Measurements from ENCODE around the gene INTS3. TPM values are rescaled to one million over a fixed set of nuclear protein-coding genes. Genes with fewer than 3 reads are reported as not detected.

Gene INTS3
- total RNA-seq, 4 donors from 2014 or later: 16.1 to 28.0 (median 19.9) TPM

GRCh38 chr1:153749408-153750005, 21.7 kb downstream of the INTS3 start:
- ATAC-seq (peak; percentile 78 to 88), DNase-seq (peak; percentile 88 to 93)
- H3K36me3 ChIP-seq: peaks cover 0 to 58% of the 10 kb centered on the region in 2 donors
- intact Hi-C loops (cut with DNase I; ENCODE audit: low total_unique reads) (loop anchor here (1.0 to 10.0 kb wide), 5 partner anchors 22 to 395 kb away; partner anchors contain the start of genes NPR1 and S100A9), in situ Hi-C loops (cut with MboI; ENCODE audit: low sequenced_read_pairs in 4 of 4) (loop anchor here (5.0 to 25.0 kb wide), 5 partner anchors 72 to 387 kb away; partner anchors contain the start of genes NPR1 (in 4 of the 4), ILF2 (in 1 of the 4) and S100A9 (in 1 of the 4))
- no peaks in the 10 kb centered on the region for H3K9me3 ChIP-seq
- no peak overlapping the region for H3K4me3 ChIP-seq
- H3K27ac ChIP-seq: peak overlapping the region; percentile 68 to 95 (median 83)
- peaks cover 36 to 51% of the 10 kb centered on the region in 2 donors for H3K4me1 ChIP-seq
- no peaks in the 10 kb centered on the region for H3K27me3 ChIP-seq
- TF ChIP-seq, protein P1, sequence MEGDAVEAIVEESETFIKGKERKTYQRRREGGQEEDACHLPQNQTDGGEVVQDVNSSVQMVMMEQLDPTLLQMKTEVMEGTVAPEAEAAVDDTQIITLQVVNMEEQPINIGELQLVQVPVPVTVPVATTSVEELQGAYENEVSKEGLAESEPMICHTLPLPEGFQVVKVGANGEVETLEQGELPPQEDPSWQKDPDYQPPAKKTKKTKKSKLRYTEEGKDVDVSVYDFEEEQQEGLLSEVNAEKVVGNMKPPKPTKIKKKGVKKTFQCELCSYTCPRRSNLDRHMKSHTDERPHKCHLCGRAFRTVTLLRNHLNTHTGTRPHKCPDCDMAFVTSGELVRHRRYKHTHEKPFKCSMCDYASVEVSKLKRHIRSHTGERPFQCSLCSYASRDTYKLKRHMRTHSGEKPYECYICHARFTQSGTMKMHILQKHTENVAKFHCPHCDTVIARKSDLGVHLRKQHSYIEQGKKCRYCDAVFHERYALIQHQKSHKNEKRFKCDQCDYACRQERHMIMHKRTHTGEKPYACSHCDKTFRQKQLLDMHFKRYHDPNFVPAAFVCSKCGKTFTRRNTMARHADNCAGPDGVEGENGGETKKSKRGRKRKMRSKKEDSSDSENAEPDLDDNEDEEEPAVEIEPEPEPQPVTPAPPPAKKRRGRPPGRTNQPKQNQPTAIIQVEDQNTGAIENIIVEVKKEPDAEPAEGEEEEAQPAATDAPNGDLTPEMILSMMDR (IDR thresholded peaks at IDR 0.05 in 4 of 5, conservative IDR thresholded peaks at IDR 0.05 in 1 of 5): peak; percentile 88 to 95 (median 91)
- peak in 1 of 2 donors; percentile 38 for TF ChIP-seq POLR2A (IDR thresholded peaks at IDR 0.05)

DNA sequence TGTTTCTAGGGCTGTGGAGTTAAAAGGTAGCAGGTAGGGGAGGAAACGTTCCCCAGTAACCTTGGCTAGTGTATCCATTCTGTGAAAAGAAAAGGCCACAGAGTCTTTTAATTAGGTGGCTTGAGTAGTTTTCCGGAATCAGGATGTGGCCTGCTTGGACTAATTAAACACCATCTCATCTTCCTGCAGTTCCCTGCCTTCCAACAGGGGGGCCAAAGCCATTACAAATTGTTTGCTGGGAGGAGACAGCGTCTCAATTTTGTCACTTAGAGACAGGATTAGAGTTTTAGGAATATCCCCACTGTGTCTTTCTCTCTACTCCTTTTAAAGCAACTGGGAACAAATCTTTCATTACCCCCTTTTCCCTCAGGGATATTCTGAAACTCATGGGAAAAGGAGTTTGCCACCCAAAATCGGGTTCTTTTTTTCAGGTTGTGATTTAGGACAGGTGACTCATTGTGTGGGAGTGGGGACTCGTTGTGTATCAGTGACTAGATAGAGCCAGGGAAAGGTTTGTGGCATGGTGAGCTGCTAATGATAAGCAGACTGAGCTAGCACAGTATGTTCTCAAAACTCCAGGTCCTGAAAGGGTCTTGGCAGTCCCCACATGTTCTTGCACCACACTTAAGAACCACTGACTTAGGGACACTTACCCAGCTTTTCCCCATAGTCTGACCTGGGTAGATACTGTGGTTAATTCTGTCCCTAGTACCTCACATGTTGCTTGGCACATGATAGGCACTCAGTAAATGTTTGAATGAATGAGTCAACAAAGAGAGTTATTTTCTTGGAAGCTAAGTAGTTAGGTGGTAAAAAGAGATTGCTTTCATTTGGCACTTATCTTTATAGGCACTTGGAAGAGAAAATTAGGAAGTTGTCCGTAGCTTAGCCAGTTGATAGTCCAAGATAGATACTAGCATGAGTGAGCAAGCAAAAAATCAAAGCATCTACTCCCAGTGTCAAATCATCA, 22.5 kb downstream of the INTS3 start:
- H3K27ac ChIP-seq: peak overlapping the region; percentile 68 to 95 (median 83)
- intact Hi-C loops (cut with DNase I; ENCODE audit: low total_unique reads): no loop called here
- peak in 1 of 2 donors; percentile 51 for TF ChIP-seq POLR2A (IDR thresholded peaks at IDR 0.05)
- TF ChIP-seq, protein P1 (IDR thresholded peaks at IDR 0.05 in 4 of 5, conservative IDR thresholded peaks at IDR 0.05 in 1 of 5): no peak
- H3K9me3 ChIP-seq: no peaks in the 10 kb centered on the region
- H3K4me1 ChIP-seq: peaks cover 36 to 51% of the 10 kb centered on the region in 2 donors
- in situ Hi-C loops (cut with MboI; ENCODE audit: low sequenced_read_pairs in 4 of 4): no loop called here
- no peak overlapping the region for H3K4me3 ChIP-seq
- H3K27me3 ChIP-seq: no peaks in the 10 kb centered on the region
- ATAC-seq (peak; percentile 80 to 85), DNase-seq (peak; percentile 71 to 81)
- peaks cover 0 to 59% of the 10 kb centered on the region in 2 donors for H3K36me3 ChIP-seq

DNA sequence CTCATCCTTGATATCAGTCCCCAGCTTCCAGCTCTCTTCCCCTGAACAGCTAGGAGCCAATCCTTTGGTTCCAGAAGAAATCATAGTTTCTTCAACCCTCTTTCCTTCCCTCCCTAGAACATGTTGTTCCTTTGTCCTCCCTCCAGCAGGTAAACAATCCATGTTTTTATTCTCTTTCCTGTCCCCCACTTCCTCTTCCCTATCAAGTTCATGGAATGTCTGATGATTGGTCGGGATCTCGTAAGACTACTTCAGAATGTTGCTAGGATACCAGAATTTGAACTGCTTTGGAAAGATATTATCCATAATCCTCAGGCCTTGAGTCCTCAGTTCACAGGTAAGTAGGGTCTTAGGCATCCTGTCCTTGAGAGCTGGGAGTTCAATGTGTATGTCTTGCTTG, 24.2 kb downstream of the INTS3 start:
- Histone ChIP-seq H3K27me3 (no peaks in the 10 kb centered on the region), H3K27ac (peak overlapping the region; percentile 35 to 95 (median 83)), H3K36me3 (peaks cover 0 to 57% of the 10 kb centered on the region in 2 donors), H3K9me3 (no peaks in the 10 kb centered on the region), H3K4me3 (no peak overlapping the region), H3K4me1 (peaks cover 36 to 51% of the 10 kb centered on the region in 2 donors)
- intact Hi-C loops (cut with DNase I; ENCODE audit: low total_unique reads): no loop called here
- in situ Hi-C loops (cut with MboI; ENCODE audit: low sequenced_read_pairs in 4 of 4): no loop called here
- TF ChIP-seq, protein P1 (IDR thresholded peaks at IDR 0.05 in 4 of 5, conservative IDR thresholded peaks at IDR 0.05 in 1 of 5): no peak
- TF ChIP-seq POLR2A (IDR thresholded peaks at IDR 0.05): no peak
- ATAC-seq (no peak), DNase-seq (no peak)

DNA sequence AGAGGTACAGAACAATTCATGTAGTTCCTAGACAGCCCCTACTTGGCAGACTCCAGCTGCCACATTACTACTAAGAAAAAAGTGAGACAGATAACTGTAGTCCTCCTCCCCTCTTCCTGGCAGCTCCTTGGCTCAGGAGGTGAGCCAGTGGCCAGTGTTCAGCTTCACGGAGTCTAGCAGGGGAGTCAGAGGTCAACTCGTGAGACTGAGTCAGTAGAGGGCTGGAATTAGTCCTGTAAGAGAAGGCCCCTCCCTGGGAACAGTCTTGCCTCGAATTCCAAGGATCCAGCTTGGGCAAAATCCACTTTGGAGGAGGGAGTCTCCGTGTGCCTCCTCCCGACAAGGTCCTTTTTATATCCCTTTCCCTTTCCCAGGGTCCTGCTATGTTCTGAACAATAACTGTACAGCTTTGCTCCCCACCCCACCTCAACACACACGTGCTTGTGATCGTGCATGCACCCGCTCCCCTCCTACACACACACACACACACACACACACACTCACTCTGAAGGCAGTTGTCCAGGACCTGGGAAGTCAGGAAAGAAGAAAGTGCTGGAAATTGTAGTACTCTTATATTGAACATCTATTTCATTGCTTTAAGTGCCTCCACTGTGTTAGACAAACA, 24.8 kb downstream of the INTS3 start:
- in situ Hi-C loops (cut with MboI; ENCODE audit: low sequenced_read_pairs in 4 of 4) (no loop called here), intact Hi-C loops (cut with DNase I; ENCODE audit: low total_unique reads) (no loop called here)
- no peaks in the 10 kb centered on the region for H3K9me3 ChIP-seq
- ATAC-seq: no peak
- TF ChIP-seq, protein P1 (IDR thresholded peaks at IDR 0.05 in 4 of 5, conservative IDR thresholded peaks at IDR 0.05 in 1 of 5): no peak
- TF ChIP-seq POLR2A (IDR thresholded peaks at IDR 0.05): no peak
- peaks cover 35 to 48% of the 10 kb centered on the region in 2 donors for H3K4me1 ChIP-seq
- H3K4me3 ChIP-seq: no peak overlapping the region
- peaks cover 0 to 57% of the 10 kb centered on the region in 2 donors for H3K36me3 ChIP-seq
- H3K27ac ChIP-seq: peak overlapping the region; percentile 35 to 95 (median 83)
- H3K27me3 ChIP-seq: no peaks in the 10 kb centered on the region
- DNase-seq: peak in 1 of 2 donors; percentile 42
